Measurements from ENCODE around the gene DOK1.

- no peak for TF ChIP-seq POLR2A (IDR thresholded peaks at IDR 0.05; ENCODE audit: low read length)
- no peak for TF ChIP-seq GATA1 (IDR thresholded peaks at IDR 0.05; ENCODE audit: low read depth, low read length)
Measured at GRCh38 chr2:74552914-74553811, 1.4 kb upstream of the DOK1 start.
